CD4-positive, alpha-beta memory T cell (primary cell): Measurements from ENCODE around the gene FKBP10. TPM values are rescaled to one million over a fixed set of nuclear protein-coding genes. Genes with fewer than 3 reads are reported as not detected.
A peak's percentile ranks its signal among the peaks of the same experiment; 100 is the strongest.

Experiments
- CTCF ChIA-PET: fragments of 350-600 bp; sonication (Branson Sonifier 250); formaldehyde crosslinking; loops from one replicate; lab custom pipeline; 2021; ENCODE audit warnings: inconsistent platforms; ENCODE audit not compliant: partially characterized antibody; lab: Charles Lee
- POLR2A ChIA-PET: fragments of 350-600 bp; sonication (Branson Sonifier 250); formaldehyde crosslinking; loops from one replicate; lab custom pipeline; 2021; ENCODE audit not compliant: partially characterized antibody; lab: Charles Lee
- DNase-seq, 5 donors: peaks; one replicate each; pipeline versions ENCODE4 v3.0.0 to v3.0.0-alpha.2; 2020 to 2022; ENCODE audit warnings: mixed read lengths in 1 of 5
- H3K27ac ChIP-seq: one replicate; pipeline ENCODE4 v1.7.0; 2013; ENCODE audit warnings: low read depth, low read length
- H3K27me3 ChIP-seq: 2 replicates; pipeline ENCODE4 v1.7.0; 2013; ENCODE audit warnings: mild to moderate bottlenecking, low read length, moderate library complexity; ENCODE audit not compliant: insufficient read depth
- H3K36me3 ChIP-seq: 2 replicates; pipeline ENCODE4 v1.7.0; 2013; ENCODE audit warnings: mild to moderate bottlenecking, low read length, moderate library complexity; ENCODE audit not compliant: insufficient read depth
- H3K4me1 ChIP-seq: 2 replicates; pipeline ENCODE4 v1.7.0; 2013; ENCODE audit warnings: mild to moderate bottlenecking, low read length, moderate library complexity; ENCODE audit not compliant: insufficient read depth
- H3K4me3 ChIP-seq, 2 donors: one replicate each; pipeline ENCODE4 v1.7.0; 2013; ENCODE audit warnings: low read length in 2 of 2, mild to moderate bottlenecking in 1 of 2
- H3K9me3 ChIP-seq, 2 donors: one replicate each; pipeline ENCODE4 v1.7.0; 2013; ENCODE audit warnings: low read length in 2 of 2, control low read depth in 1 of 2; ENCODE audit not compliant: control insufficient read depth in 1 of 2
- H3K27ac Mint-ChIP-seq, 7 donors: one replicate each; pipeline ENCODE4 v1.8.0; 2020 to 2021; ENCODE audit warnings: mixed read lengths in 7 of 7, mild to moderate bottlenecking in 6 of 7, inconsistent platforms in 3 of 7, moderate library complexity in 3 of 7
- H3K27me3 Mint-ChIP-seq, 2 donors: one replicate each; pipeline ENCODE4 v1.8.0; 2020 to 2021; ENCODE audit warnings: mixed read lengths in 2 of 2
- H3K36me3 Mint-ChIP-seq, 2 donors: one replicate each; pipeline ENCODE4 v1.8.0; 2020 to 2021; ENCODE audit warnings: mixed read lengths in 2 of 2, inconsistent platforms in 1 of 2, mild to moderate bottlenecking in 1 of 2
- H3K4me1 Mint-ChIP-seq, 4 donors: one replicate each; pipeline ENCODE4 v1.8.0; 2020 to 2021; ENCODE audit warnings: mixed read lengths in 4 of 4, mild to moderate bottlenecking in 1 of 4
- H3K4me3 Mint-ChIP-seq, 8 donors: one replicate each; pipeline ENCODE4 v1.8.0; 2020 to 2021; ENCODE audit warnings: mixed read lengths in 8 of 8, mild to moderate bottlenecking in 7 of 8, moderate library complexity in 6 of 8, inconsistent platforms in 3 of 8
- H3K9me3 Mint-ChIP-seq, 8 donors: one replicate each; pipeline ENCODE4 v1.8.0; 2020 to 2021; ENCODE audit warnings: mixed read lengths in 8 of 8, mild to moderate bottlenecking in 5 of 8, inconsistent platforms in 3 of 8, moderate library complexity in 1 of 8
- intact Hi-C: fragments of 100-400 bp; cut with micrococcal nuclease; formaldehyde crosslinking; loops from one replicate; pipeline ENCODE4 v1.15.1; 2023
- polyA plus RNA-seq, 2 donors: library from polyadenylated mRNA; unstranded; fragments of 300-500 nt; fragmentation: Illumina TruSeq; gene quantifications; one replicate each; pipeline ENCODE4 v1.2.3, GENCODE V29; 2021
- total RNA-seq, 2 experiments: library from RNA; stranded (reverse); gene quantifications; one replicate each; pipeline ENCODE4 v1.2.3, GENCODE V29; 2021

Gene FKBP10
- total and polyA plus RNA-seq, 4 experiments from 2014 or later, result not detected

- Mint-ChIP-seq H3K9me3 (no peaks in the 10 kb centered on the region), H3K36me3 (no peaks in the 10 kb centered on the region), H3K4me3 (no peak overlapping the region), H3K27me3 (peaks cover 0 to 3% of the 10 kb centered on the region in 2 donors), H3K4me1 (peaks cover 3 to 16% (median 7%) of the 10 kb centered on the region in 4 donors), H3K27ac (no peak overlapping the region)
- no peak for DNase-seq
- no peak overlapping the region for H3K27ac ChIP-seq
- H3K4me3 ChIP-seq, result no peak overlapping the region
- H3K27me3 ChIP-seq, result no peaks in the 10 kb centered on the region
- intact Hi-C loops, result no loop called here
- H3K9me3 ChIP-seq, result no peaks in the 10 kb centered on the region
- CTCF ChIA-PET, result no interaction called here
- POLR2A ChIA-PET, result no interaction called here
- H3K36me3 ChIP-seq, result no peaks in the 10 kb centered on the region
- H3K4me1 ChIP-seq, result no peaks in the 10 kb centered on the region
Measured at GRCh38 chr17:41792845-41793783, 19.7 kb upstream of the FKBP10 start.

- Mint-ChIP-seq H3K9me3 (no peaks in the 10 kb centered on the region), H3K27ac (no peak overlapping the region), H3K4me3 (no peak overlapping the region), H3K36me3 (no peaks in the 10 kb centered on the region), H3K4me1 (peaks cover 3 to 8% (median 5%) of the 10 kb centered on the region in 4 donors), H3K27me3 (peaks cover 0 to 3% of the 10 kb centered on the region in 2 donors)
- Histone ChIP-seq H3K27ac (no peak overlapping the region), H3K4me1 (no peaks in the 10 kb centered on the region), H3K27me3 (no peaks in the 10 kb centered on the region), H3K9me3 (no peaks in the 10 kb centered on the region), H3K4me3 (no peak overlapping the region), H3K36me3 (no peaks in the 10 kb centered on the region)
- intact Hi-C loops, result no loop called here
- ChIA-PET CTCF (no interaction called here), POLR2A (no interaction called here)
- DNase-seq, result no peak
Measured at GRCh38 chr17:41793784-41794539, 18.8 kb upstream of the FKBP10 start.

GRCh38 chr17:41794540-41794975 lies 18.2 kb upstream of the FKBP10 start:
- Mint-ChIP-seq H3K27ac (no peak overlapping the region), H3K27me3 (peaks cover 3% of the 10 kb centered on the region in 2 donors), H3K36me3 (no peaks in the 10 kb centered on the region), H3K4me1 (peaks cover 3 to 8% (median 4%) of the 10 kb centered on the region in 4 donors), H3K9me3 (no peaks in the 10 kb centered on the region), H3K4me3 (no peak overlapping the region)
- no peaks in the 10 kb centered on the region for H3K4me1 ChIP-seq
- no peak overlapping the region for H3K4me3 ChIP-seq
- no peak overlapping the region for H3K27ac ChIP-seq
- CTCF ChIA-PET, result no interaction called here
- H3K27me3 ChIP-seq, result no peaks in the 10 kb centered on the region
- intact Hi-C loops, result no loop called here
- POLR2A ChIA-PET, result no interaction called here
- DNase-seq, result no peak
- H3K9me3 ChIP-seq, result no peaks in the 10 kb centered on the region
- no peaks in the 10 kb centered on the region for H3K36me3 ChIP-seq

- Mint-ChIP-seq H3K9me3 (no peaks in the 10 kb centered on the region), H3K27me3 (peaks cover 0 to 3% of the 10 kb centered on the region in 2 donors), H3K4me3 (no peak overlapping the region), H3K4me1 (peaks cover 0 to under 1% (median under 1%) of the 10 kb centered on the region in 4 donors), H3K36me3 (no peaks in the 10 kb centered on the region), H3K27ac (no peak overlapping the region)
- intact Hi-C loops, result no loop called here
- Histone ChIP-seq H3K4me1 (no peaks in the 10 kb centered on the region), H3K27ac (no peak overlapping the region), H3K27me3 (no peaks in the 10 kb centered on the region), H3K9me3 (no peaks in the 10 kb centered on the region), H3K36me3 (no peaks in the 10 kb centered on the region), H3K4me3 (no peak overlapping the region)
- no peak for DNase-seq
- CTCF ChIA-PET, result interaction anchor here (1.9 kb wide), 1 partner anchor 11 kb away, joined by 6 read pairs; no protein-coding TSS in a partner anchor
- POLR2A ChIA-PET, result no interaction called here
Measured at GRCh38 chr17:41796121-41796895, 16.5 kb upstream of the FKBP10 start.

DNA sequence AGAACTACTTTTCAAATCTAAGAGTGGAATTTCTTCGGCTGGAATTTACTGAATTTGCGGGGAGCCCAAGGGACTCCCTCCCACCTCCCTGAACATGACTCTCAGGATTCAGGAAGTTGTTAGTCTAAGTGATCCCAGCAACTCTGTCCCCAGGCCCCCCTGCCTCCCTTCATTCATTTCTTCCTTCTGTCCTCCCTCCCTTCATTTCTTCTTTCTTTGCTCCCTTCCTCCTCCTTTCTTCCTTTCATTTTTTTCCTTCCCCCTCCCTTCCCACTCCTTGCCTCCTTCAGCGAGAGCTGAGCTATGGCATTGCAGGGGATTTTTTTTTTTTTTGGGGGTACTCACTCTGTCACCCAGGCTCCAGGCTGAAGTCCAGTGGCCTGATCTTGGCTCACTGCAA lies 15.4 kb upstream of the FKBP10 start:
- no peaks in the 10 kb centered on the region for H3K9me3 Mint-ChIP-seq
- H3K36me3 Mint-ChIP-seq, result no peaks in the 10 kb centered on the region
- H3K4me1 Mint-ChIP-seq, result peaks cover 1 to 6% (median 4%) of the 10 kb centered on the region in 4 donors
- no peak overlapping the region for H3K27ac Mint-ChIP-seq
- Histone ChIP-seq H3K4me1 (no peaks in the 10 kb centered on the region), H3K27ac (no peak overlapping the region), H3K36me3 (no peaks in the 10 kb centered on the region), H3K4me3 (no peak overlapping the region), H3K9me3 (no peaks in the 10 kb centered on the region), H3K27me3 (no peaks in the 10 kb centered on the region)
- ChIA-PET POLR2A (no interaction called here), CTCF (no interaction called here)
- no peak overlapping the region for H3K4me3 Mint-ChIP-seq
- H3K27me3 Mint-ChIP-seq, result peaks cover 0 to 3% of the 10 kb centered on the region in 2 donors
- intact Hi-C loops, result no loop called here
- DNase-seq, result no peak

DNA sequence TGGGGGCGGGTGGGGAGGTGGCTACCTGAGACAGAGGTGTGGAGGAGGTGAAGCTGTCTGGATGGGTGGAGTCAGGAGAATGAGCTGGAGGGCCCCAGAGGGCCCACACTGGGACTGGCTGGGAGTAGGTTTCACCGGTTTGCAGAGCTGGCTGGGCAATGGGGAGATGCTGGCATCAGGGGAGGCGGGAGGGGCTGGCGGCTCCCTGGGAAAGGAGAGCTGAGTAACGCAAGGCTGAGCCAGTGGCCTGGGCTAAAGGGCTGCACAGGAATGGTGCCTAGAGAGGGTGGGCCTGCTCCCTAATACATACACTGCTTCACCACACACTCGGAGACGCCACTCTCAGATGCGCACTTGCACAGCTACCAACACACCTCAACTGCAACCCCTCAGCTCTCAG lies 13.4 kb upstream of the FKBP10 start:
- Mint-ChIP-seq H3K36me3 (no peaks in the 10 kb centered on the region), H3K4me3 (no peak overlapping the region), H3K27ac (peak overlapping the region in 1 of 7 donors; percentile 60), H3K9me3 (no peaks in the 10 kb centered on the region), H3K27me3 (peaks cover 0 to 3% of the 10 kb centered on the region in 2 donors), H3K4me1 (peaks cover 1 to 11% (median 4%) of the 10 kb centered on the region in 4 donors)
- DNase-seq, result no peak
- POLR2A ChIA-PET, result no interaction called here
- Histone ChIP-seq H3K9me3 (no peaks in the 10 kb centered on the region), H3K27ac (no peak overlapping the region), H3K4me1 (no peaks in the 10 kb centered on the region), H3K36me3 (no peaks in the 10 kb centered on the region), H3K27me3 (no peaks in the 10 kb centered on the region), H3K4me3 (no peak overlapping the region)
- CTCF ChIA-PET, result interaction anchor here (1.0 to 4.9 kb wide), 5 partner anchors 10 to 63 kb away, joined by 5 to 47 read pairs (median 30); partner anchors contain the start of genes FKBP10, HAP1, JUP and P3H4
- intact Hi-C loops, result no loop called here
